Activated gamma-delta T cell treated with anti-CD3 and anti-CD28 coated beads, Interleukin-2, amount 50 U/mL, for 16 hours (primary cell): ENCODE results near the gene VWA7.

Experiments
- DNase-seq: peaks from one replicate; pipeline ENCODE4 v3.0.0-alpha.2; 2020; ENCODE audit warnings: low read depth

Gene VWA7

DNA sequence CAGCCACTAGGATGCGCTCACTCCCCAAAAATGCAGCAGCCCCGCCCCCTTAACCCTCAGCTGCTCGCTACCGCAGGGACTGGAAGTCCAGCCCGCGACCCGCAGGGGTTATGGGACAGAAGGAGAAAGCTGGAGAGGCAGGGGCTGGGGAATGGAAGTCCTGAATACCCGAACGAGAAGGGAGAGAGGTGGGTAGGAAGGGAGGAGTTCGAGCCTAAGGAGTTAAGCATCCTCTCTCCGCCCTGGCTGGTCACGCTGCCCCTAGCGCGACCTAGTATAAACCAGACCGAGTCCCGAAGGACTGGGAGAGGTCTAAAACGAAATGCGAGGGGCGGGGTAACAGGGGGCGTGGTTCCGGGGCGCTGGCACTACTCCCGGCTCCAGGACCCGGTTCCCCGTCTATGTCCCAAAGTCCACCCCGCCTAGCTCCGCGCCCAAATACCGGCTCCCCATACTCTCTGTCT, 47.6 kb downstream of the VWA7 start:
- peak; percentile 71 for DNase-seq

DNA sequence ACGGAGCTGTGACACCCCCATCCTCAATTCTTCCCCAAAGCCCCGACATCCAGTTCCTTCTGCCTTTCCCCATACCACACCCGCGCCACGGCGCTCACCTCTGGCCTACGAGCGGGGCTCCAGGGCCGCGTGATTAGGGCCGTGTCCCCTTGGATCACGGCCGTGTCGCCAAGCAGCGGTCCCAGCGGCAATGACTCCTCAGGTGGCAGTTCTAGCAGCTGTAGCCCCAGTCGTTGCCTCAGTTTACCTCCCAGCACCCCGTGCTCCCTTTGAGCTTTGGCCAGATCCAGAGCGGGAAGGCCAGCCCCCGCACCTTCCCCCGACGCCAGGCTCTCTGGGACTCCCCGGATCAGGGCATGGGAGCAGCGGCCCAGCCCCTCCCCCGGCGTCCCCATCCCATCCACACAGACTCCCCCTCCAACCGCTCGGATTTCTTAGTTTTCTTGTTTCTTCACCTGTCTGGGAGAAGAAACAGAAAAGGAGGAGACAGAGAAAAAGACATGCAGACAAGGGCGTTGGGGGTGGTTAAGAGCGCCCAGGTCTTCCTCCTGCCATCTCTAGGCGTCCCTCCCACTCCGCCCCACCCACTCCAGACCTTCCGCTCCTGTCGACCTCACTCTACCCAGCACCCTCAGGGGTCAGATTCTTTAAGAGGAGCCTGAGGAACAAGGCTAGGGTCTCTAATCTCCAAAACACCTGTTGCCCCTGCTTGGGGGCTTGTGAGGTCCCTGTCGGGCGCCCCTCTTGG, 48.2 kb downstream of the VWA7 start, which contains the start of gene DDAH2:
DDAH2 (minus strand) TSS at position 533 of the 748 bp plus-strand sequence; CDS start at position 395, 138 bp downstream.
- DNase-seq: no peak

DNA sequence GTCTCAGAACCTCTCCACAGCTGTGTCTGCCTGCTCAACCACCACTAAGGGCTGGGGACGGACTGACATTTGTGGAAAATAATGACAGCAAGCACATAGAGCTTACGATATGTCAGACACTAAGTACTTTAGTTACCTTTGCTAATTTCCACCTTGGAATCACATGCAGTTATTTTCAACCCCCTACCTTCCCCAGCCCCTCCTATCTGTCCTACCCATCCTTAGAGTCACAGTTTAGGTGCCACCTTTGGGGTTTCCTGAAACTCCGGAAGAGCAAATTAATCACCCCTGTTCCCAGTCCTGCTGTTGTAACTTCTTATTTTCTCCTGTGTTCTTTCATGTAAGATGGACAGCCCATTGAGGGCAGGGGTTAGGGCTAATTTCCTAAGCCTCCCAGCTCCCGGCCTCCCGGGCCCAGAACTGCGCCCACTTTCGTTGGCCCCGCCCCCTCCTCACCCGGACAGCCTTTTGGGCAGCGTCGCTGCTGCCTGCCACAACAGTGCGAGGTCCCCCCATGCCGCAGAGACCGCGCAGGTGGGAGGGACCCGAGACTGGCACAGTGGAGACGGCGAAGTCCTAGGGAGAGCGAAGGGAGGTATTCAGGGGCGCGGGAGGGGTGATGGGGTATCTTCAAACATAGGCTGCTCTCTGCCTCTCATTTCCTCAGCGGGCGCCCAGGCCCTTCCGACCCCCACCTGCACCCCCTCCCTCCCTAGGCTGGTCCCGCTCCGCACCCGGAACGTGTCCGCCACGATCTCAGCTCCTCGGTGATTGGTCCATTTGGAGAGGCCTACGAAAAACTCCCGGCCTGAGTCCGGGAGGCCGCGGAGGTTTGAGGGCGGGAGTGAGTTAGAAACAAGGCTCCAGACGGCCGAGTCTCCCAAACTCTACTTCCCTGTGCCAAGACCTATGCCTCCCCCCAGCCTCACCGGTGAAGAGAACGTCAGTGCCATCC, 49.1 kb downstream of the VWA7 start:
- DNase-seq: no peak

DNA sequence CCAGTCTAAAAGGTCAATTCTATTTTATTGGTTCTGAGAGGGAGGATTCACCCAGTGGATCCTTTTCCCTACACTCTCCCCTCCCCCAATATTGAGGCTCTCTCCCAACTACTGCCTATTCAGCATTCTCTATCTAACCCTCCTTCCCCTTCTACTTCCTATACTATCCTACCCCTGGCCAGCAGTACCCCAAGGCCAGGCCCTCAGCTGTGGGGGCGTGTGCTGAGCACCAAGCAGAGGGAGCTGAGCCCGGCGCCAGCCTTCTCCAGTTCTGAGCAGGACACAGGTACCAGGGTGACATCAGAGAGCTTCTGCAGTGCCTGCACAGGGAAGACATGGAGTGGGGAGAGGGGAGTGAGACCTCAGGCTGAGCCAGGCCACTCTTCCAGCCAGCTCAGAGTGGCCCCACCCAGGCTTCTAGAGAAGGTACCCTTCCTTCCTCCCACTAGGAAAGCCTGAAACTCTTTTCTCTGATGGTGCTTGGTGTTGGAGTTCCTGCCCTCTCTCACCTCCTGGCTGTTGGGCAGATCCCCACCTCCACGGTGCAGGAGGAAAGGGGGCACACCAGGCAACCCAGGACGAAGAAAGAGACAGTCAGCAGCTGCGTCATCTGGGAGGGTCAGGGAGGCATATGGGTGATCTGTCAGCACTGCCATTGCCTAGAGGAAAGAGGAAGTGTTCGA, 50.0 kb downstream of the VWA7 start:
- DNase-seq: no peak

DNA sequence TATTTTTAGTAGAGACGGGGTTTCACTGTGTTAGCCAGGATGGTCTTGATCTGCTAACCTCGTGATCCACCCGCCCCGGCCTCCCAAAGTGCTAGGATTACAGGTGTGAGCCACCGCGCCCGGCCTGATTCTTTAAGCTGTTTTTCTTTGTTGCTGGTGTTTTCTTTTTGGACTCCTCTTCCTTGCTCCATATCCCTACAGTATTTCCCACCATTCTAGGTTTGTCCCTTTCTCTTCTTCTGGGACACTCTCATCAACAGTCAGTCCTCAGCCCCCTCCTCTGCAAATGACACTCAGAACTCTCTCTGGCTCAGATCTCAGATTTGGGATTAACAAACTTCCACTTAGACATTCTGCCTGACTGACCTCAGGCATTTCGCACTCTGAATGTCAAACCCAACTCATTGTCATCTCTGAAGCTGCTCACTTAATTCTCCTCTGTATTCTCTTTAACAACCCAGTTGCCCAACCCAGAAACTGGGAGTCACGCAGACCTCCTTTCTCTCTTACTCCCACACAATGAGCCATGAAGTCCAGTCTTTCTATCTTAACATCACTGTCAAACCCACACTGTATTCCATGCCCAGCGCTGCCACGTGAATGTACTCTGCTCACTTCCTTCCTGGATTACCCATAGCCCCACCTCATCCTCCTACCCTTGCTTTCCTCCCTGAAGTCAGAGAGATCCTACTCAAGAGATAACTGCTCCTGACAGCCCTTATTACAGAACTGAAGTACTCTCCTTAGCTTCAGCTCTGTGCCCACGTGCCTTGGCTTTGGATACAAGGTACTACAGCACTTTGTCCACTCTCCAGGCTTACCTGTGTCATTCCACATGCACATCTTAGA, 51.4 kb downstream of the VWA7 start:
- no peak for DNase-seq

DNA sequence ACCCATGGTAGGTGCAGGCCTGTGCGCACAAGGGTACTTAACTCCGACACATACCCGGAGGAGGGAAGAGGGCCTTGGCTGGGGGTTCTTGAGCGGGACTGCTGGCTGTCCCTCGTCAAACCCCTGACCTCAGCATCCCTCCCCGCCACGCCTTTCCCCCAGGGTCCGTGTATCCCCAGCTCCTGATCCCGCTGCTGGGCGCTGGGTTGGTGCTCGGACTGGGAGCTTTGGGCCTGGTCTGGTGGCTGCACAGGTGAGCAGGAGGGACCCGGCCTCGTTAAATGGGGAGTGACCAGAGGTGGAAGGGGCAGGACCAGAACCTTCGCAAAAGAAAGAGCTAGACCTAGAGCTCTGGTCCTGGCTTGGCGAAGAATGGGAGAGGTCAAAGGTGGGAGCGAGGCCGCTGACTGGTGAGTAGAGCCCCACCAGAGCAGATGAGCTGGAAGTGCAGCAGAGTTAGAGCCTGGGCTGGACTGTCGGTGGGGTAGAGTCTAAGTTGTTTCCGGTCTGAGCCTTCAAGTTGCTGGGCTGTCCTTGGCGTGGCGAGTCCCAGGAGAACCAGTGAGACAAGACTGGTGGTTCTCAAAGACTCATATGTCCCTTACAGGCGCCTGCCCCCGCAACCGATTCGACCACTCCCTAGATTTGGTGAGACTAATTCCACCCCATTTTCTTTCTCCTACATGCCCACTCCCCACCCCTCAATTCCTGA, 53.0 kb downstream of the VWA7 start:
- no peak for DNase-seq

DNA sequence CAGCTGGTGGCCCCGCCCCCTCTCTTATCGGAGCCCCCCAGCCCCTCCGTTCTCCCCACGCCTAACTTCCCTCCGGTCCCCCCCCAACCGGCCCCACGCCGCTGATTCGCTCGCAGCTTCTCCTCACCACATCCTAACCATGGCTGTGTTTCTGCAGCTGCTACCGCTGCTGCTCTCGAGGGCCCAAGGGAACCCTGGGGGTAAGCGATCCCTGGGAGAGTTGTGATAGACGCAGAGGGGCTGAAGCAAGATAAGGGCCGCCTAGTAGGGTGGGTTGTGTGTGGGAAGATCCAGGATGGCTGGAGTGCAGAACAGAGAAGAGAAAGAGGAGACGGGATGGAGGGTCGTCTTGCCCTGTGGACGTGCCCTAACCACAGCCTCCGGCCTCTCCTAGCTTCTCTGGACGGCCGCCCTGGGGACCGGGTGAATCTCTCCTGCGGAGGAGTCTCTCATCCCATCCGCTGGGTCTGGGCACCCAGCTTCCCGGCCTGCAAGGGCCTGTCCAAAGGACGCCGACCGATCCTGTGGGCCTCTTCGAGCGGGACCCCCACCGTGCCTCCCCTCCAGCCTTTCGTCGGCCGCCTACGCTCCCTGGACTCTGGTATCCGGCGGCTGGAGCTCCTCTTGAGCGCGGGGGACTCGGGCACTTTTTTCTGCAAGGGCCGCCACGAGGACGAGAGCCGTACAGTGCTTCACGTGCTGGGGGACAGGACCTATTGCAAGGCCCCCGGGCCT, 53.7 kb downstream of the VWA7 start, which contains the start of gene MPIG6B:
MPIG6B (plus strand) TSS at position 129 of the 735 bp plus-strand sequence; CDS start at position 140, 11 bp downstream.
- no peak for DNase-seq

DNA sequence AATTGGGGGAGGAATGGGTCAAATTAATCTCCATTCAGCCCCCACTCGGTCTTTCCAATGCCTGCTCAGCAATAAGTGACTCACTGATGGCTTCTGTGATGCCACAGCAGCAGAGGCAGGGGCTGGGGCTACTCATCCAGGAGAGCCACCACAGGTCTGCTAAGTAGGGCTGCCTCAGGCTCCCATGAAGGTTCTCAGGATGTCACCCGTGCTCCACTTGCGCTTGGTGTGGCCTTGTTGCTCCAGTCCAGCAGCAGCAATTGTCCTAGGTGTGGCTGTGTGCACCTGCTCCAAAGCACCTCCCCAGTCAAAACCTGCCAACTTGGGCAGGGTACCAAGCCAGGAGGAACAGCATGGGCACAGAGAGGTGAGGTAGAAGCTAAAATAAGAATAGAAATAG, 55.0 kb downstream of the VWA7 start:
- DNase-seq: no peak

DNA sequence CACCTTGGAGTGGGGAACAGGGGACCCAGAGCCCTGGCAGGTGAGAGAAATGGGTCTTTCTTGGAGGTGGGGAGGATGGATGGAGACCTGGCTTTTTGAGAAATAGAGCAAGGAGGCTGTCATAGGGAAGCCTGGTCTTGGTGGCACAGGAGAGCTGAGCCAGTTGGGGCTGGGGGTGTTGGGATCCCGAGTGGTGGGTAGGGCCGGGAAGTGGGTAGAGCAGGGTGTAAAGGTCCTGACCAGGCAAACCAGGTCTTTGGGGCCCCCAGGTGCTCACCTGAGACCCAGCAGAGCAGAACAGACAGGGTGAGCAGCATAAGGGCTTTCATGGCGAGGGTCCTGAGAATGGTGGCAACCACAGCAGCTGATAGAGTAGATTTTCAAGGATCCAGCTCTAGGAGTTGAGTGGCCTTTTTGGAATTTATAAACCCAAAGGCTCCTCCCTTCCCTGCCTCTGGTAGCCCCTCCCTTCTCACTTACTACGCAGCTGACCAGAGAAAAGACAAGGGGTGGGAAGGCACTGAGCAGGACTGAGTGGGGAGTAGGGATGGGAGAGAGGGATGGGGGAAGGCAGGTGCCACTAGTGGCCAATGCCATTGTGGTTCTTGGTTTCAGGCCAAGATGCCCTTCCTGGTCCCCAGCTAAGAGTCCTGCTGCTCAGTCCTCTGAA, 55.6 kb downstream of the VWA7 start, which contains the start of gene LY6G6C:
LY6G6C (minus strand) TSS at position 396 of the 670 bp plus-strand sequence; CDS start at position 329, 67 bp downstream.
- DNase-seq: no peak

DNA sequence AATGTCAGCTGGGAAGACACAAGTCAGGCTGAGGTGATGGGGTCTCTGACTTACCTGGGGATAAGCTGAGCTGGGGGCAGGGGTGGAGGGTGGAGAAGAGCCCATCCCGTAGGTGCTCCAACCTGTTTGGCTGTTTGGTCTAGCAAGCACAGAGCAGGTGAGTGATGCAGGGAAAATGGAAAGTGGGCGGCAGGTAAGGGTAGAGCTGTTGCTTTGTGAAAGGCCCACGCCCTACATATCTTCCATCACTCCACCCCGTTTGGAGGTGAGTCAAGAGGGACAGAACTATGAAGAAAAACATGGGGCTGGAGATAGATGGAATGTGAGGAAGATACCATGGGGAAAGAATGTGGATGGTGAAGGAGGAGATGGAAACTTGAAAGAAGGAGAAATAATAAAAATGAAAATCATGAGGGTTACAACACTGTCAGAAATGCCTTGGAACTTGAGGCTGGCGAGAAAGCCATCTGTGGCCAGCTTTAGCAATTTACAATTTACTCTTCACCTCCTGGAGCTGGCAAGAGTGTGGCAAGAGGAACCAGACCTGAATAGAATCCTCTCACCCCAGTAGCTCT, 56.8 kb downstream of the VWA7 start:
- no peak for DNase-seq

DNA sequence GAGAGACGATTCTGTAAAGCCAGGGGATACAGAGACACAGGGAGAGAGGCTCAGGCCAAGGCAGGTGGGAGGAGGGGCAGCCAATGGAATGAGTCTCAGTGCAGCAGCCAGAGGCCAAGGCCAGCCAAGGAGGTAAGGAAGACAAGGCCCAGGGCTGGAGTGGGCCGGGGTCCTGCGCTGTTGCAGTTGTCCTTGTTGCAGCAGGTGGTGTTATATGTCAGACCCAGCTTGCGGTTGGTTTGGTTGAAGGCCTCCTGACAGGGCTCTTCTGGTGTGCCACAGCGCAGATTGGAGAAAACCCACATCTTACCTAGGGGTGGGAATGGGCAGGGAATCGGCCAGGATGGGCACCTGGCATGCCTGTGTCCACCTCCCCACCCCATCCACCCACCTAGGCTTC, 58.1 kb downstream of the VWA7 start:
- no peak for DNase-seq

DNA sequence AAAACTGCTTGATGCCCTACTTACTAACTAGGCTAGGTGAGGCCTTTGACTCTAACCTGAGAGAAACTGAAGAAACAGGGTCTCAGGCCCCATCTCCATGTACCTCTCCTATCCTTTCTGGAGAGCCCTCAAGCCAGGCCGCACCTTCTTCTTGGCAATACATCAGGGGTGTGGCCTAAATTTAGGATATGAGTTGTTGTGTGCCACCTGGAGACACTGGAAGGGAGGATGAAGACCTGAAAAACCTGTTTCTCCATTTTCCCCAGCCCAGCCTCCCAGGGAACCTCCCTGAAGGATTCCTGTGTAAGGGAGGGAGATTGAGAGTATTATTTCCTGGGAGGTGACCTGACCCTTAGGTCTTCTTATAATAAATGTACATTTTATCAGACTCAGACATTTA, 58.9 kb downstream of the VWA7 start:
- DNase-seq: no peak

DNA sequence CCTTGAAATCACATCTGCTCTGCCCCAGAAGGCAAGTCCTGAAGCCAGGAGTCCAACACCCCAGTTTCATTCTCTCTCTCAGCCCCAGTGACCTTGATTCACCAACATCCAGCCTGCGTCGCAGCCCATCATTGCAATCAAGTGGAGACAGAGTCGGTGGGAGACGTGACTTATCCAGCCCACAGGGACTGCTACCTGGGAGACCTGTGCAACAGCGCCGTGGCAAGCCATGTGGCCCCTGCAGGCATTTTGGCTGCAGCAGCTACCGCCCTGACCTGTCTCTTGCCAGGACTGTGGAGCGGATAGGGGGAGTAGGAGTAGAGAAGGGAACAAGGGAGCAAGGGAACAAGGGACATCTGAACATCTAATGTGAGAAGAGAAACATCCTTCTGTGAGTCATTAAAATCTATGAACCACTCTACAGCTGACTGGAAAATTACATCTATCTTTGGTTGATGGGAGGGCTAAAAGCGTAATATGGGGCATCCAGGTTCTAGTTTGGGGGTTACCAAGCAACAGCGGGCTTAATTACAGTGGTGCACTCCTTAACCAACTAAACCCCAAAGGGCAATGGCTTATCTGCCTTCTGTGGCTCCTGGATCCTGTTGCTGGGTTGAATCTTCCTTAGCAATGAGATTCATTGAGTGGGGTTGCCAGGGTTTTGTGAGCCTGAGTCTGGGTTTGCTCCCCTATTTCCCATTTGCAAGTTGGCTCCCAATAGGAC, 59.5 kb downstream of the VWA7 start:
- no peak for DNase-seq
